Esophagus muscularis mucosa (tissue), 3 donors: ENCODE results near the gene PARP2.

Experiments
- EP300 ChIP-seq: sonication (generic); formaldehyde crosslinking; IDR thresholded peaks from one replicate; pipeline ENCODE4 v1.6.1; 2017; ENCODE audit warnings: antibody characterized with exemption
- POLR2AphosphoS5 ChIP-seq, 2 donors: sonication (generic); formaldehyde crosslinking; IDR thresholded peaks; one replicate each; pipeline ENCODE4 v1.6.1; 2017; ENCODE audit warnings: antibody characterized with exemption in 2 of 2

DNA sequence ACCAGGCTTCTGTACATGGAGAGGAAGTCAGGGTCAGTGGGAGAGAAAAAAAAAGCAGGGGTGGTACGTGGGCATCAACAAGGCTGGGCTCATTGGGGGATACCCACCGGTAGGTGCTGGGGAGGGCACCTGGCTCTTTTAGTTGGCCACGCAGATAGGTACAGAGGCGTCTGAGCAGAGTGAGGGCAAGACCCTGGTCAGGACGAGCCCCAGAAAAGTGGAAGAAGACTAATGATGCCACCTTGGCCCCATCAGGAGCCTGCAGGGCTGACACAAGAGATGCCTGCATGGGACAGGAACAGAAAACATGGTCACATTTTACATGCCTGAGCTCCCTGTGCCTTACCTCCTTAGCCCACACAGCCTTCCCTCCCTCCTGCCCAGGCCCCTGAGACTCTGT is 40.2 kb downstream of the PARP2 start:
- no peak for TF ChIP-seq POLR2AphosphoS5 (IDR thresholded peaks at IDR 0.05)
- no peak for TF ChIP-seq EP300
